K562 (cell line): ENCODE measurements around the gene RCOR2. TPM values are rescaled to one million over a fixed set of nuclear protein-coding genes. Genes with fewer than 3 reads are reported as not detected.
A peak's percentile ranks its signal among the peaks of the same experiment; 100 is the strongest.

Experiments used
- CBFA2T3 ChIP-seq: fragments of 450-650 bp; IDR thresholded peaks from 2 replicates; pipeline ENCODE4 v1.6.1; 2017
- ESRRB ChIP-seq: fragments of 250-450 bp; sonication (Bioruptor Pico); IDR thresholded peaks from 2 replicates; pipeline ENCODE4 v1.5.0; 2020; ENCODE audit warnings: mild to moderate bottlenecking, moderate library complexity, borderline replicate concordance
- ETS2 ChIP-seq: IDR thresholded peaks from 2 replicates; pipeline ENCODE4 v1.6.1; 2016; ENCODE audit warnings: borderline replicate concordance, missing genetic modification characterization, mild to moderate bottlenecking, moderate library complexity, missing compliant biosample characterization; ENCODE audit not compliant: poor library complexity, severe bottlenecking
- HNRNPUL1 ChIP-seq: fragments of 200-400 bp; formaldehyde crosslinking; IDR thresholded peaks from 2 replicates; pipeline ENCODE4 v1.6.1; 2017; ENCODE audit warnings: low read length
- KAT8 ChIP-seq: fragments of 450-650 bp; IDR thresholded peaks from 2 replicates; pipeline ENCODE4 v1.6.1; 2016; ENCODE audit warnings: low read depth, mild to moderate bottlenecking
- LEF1 ChIP-seq: fragments of 450-650 bp; IDR thresholded peaks from 2 replicates; pipeline ENCODE4 v1.6.1; 2016; ENCODE audit warnings: mild to moderate bottlenecking
- MNT ChIP-seq, 2 experiments: fragments of 450-650 bp; conservative IDR thresholded peaks; 2 replicates each; pipeline ENCODE4 v1.6.1; 2017; ENCODE audit warnings: mild to moderate bottlenecking in 2 of 2, moderate library complexity in 2 of 2
- NR1H2 ChIP-seq: sonication (generic); formaldehyde crosslinking; IDR thresholded peaks from 2 replicates; pipeline ENCODE4 v1.4.0; 2020; ENCODE audit warnings: mild to moderate bottlenecking, missing genetic modification reagents
- RFX1 ChIP-seq: fragments of 450-650 bp; IDR thresholded peaks from 2 replicates; pipeline ENCODE4 v1.6.1; 2016; ENCODE audit warnings: mild to moderate bottlenecking, moderate library complexity
- RNF2 ChIP-seq: sonication (generic); IDR thresholded peaks from 2 replicates; pipeline ENCODE4 v1.6.1; 2016
- USF1 ChIP-seq: sonication (generic); formaldehyde crosslinking; IDR thresholded peaks from 2 replicates; pipeline ENCODE4 v1.9.0; 2022; ENCODE audit warnings: mild to moderate bottlenecking, missing genetic modification reagents
- ZNF280A ChIP-seq: fragments of 450-650 bp; IDR thresholded peaks from 2 replicates; pipeline ENCODE4 v1.6.1; 2018; ENCODE audit warnings: mild to moderate bottlenecking, low read depth; ENCODE audit not compliant: partially characterized antibody
- ZNF764 ChIP-seq: fragments of 250-450 bp; sonication (Bioruptor Pico); IDR thresholded peaks from 2 replicates; pipeline ENCODE4 v1.4.0; 2020; ENCODE audit warnings: low read depth, mild to moderate bottlenecking, moderate library complexity
- polyA plus RNA-seq, 8 experiments: library from polyadenylated mRNA; depleted of rRNA in 4 of 8; stranded (reverse) in 5 of 8; unstranded in 3 of 8; fragments of >200 nt; fragmentation: Nextera tagmentation in 2 of 8; fragmentation: Illumina TruSeq in 1 of 8; extraction: Ambion mirVana in 2 of 8; extraction: Trizol in 1 of 8; gene quantifications; 2 replicates each; pipeline versions ENCODE4 v1.2.1 to v1.2.3, GENCODE V29; 2011 to 2014; ENCODE audit warnings: inconsistent platforms in 1 of 8, missing spikeins in 1 of 8
- total RNA-seq, 7 experiments: library from RNA; depleted of rRNA in 6 of 7; stranded (reverse); fragments of >200 nt in 6 of 7; fragmentation: Illumina TruSeq in 2 of 7; extraction: Trizol in 2 of 7; gene quantifications; 2 replicates each; pipeline versions ENCODE4 v1.2.1 to v1.2.3, GENCODE V29; 2011 to 2021; ENCODE audit warnings: low replicate concordance in 1 of 7
- TF ChIP-seq, protein P1 (sequence below): sonication (generic); formaldehyde crosslinking; IDR thresholded peaks from 2 replicates; pipeline ENCODE4 v1.8.0; 2023; ENCODE audit warnings: missing genetic modification reagents, mild to moderate bottlenecking, borderline replicate concordance
- TF ChIP-seq, protein P2 (sequence below), 2 experiments: fragments of 200-800 bp in 1 of 2; sonication (Bioruptor generic) in 1 of 2; sonication (generic) in 1 of 2; formaldehyde crosslinking in 1 of 2; IDR thresholded peaks in 1 of 2; conservative IDR thresholded peaks in 1 of 2; 2 replicates each; pipeline versions ENCODE4 v1.5.0 to v1.6.1; 2016 to 2020; ENCODE audit warnings: missing compliant biosample characterization in 1 of 2, missing genetic modification characterization in 1 of 2, missing genetic modification reagents in 1 of 2

RCOR2 gene
- total and polyA plus RNA-seq, 9 of the 15 experiments (the other 6 are each of a cell fraction or from before 2014, with no cell fraction given), result 0.04 to 6.5 (median 2.5) TPM; not detected in 1

DNA sequence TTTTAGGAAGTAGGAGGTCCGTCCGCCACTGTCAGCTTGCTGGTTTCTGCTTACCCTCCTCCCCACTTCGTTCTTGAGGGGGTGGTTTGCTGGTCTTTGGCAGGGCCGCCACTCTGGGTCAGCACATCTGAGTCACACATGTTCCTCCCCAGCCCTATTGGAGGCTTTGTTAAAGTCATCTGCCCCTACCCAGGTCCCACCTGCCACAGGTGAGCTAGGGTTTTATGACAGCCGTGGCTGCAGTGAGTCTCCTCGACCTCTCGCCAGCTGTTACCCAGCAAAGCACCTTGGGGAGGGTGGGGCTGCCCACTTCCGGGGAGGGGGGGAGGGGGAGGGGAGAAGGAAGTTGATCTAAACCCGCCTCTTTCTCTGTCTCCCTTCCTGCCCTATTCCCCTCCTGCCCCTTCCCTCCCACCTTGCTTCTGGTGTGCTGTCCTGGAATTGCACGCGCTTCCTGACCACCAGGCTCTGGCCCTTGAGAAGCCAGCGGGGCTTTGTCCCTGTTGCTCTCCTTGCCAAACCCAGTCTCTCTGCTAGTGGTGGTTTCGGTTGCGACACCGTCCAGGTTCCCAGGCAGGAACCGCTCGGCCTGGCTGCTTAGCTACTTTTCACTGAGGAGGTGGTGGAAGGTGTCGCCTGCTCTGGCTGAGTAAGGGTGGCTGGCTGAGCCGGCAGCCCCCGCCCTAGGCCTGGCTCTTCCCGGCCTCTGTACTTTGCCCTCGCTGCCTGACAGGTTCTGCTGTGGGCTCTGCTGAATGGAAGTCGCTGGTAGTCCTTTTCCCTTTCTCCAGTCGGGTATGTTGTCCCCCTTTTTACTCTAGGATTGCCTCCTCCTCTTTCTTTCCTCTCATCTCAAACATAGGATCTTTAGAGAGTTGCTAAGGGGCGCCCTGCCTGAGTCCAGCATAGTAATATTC lies 28.5 kb downstream of the RCOR2 start (continued):
- no peak for TF ChIP-seq KAT8
- TF ChIP-seq LEF1, result 0 out of 2 replicates have a peak, but pooled peaks have one; percentile 41
- TF ChIP-seq HNRNPUL1, result no peak
- TF ChIP-seq ESRRB (CRISPR knock-in tag), result no peak
- peak; percentile 26 to 74; a peak in 2 of 4 replicates for TF ChIP-seq MNT (conservative IDR thresholded peaks at IDR 0.05)
- TF ChIP-seq, protein P1, sequence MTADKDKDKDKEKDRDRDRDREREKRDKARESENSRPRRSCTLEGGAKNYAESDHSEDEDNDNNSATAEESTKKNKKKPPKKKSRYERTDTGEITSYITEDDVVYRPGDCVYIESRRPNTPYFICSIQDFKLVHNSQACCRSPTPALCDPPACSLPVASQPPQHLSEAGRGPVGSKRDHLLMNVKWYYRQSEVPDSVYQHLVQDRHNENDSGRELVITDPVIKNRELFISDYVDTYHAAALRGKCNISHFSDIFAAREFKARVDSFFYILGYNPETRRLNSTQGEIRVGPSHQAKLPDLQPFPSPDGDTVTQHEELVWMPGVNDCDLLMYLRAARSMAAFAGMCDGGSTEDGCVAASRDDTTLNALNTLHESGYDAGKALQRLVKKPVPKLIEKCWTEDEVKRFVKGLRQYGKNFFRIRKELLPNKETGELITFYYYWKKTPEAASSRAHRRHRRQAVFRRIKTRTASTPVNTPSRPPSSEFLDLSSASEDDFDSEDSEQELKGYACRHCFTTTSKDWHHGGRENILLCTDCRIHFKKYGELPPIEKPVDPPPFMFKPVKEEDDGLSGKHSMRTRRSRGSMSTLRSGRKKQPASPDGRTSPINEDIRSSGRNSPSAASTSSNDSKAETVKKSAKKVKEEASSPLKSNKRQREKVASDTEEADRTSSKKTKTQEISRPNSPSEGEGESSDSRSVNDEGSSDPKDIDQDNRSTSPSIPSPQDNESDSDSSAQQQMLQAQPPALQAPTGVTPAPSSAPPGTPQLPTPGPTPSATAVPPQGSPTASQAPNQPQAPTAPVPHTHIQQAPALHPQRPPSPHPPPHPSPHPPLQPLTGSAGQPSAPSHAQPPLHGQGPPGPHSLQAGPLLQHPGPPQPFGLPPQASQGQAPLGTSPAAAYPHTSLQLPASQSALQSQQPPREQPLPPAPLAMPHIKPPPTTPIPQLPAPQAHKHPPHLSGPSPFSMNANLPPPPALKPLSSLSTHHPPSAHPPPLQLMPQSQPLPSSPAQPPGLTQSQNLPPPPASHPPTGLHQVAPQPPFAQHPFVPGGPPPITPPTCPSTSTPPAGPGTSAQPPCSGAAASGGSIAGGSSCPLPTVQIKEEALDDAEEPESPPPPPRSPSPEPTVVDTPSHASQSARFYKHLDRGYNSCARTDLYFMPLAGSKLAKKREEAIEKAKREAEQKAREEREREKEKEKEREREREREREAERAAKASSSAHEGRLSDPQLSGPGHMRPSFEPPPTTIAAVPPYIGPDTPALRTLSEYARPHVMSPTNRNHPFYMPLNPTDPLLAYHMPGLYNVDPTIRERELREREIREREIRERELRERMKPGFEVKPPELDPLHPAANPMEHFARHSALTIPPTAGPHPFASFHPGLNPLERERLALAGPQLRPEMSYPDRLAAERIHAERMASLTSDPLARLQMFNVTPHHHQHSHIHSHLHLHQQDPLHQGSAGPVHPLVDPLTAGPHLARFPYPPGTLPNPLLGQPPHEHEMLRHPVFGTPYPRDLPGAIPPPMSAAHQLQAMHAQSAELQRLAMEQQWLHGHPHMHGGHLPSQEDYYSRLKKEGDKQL (CRISPR knock-in tag), result no peak
- TF ChIP-seq USF1 (CRISPR knock-in tag), result no peak
- TF ChIP-seq ZNF280A, result no peak
- TF ChIP-seq ETS2, result no peak
- TF ChIP-seq, protein P2, sequence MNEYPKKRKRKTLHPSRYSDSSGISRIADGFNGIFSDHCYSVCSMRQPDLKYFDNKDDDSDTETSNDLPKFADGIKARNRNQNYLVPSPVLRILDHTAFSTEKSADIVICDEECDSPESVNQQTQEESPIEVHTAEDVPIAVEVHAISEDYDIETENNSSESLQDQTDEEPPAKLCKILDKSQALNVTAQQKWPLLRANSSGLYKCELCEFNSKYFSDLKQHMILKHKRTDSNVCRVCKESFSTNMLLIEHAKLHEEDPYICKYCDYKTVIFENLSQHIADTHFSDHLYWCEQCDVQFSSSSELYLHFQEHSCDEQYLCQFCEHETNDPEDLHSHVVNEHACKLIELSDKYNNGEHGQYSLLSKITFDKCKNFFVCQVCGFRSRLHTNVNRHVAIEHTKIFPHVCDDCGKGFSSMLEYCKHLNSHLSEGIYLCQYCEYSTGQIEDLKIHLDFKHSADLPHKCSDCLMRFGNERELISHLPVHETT (CRISPR knock-in tag; conservative IDR thresholded peaks at IDR 0.05 in 1 of 2, IDR thresholded peaks at IDR 0.05 in 1 of 2), result no peak
- TF ChIP-seq ZNF764 (CRISPR knock-in tag), result no peak
- TF ChIP-seq RNF2, result no peak
- TF ChIP-seq CBFA2T3, result no peak
- no peak for TF ChIP-seq RFX1
- no peak for TF ChIP-seq NR1H2 (CRISPR knock-in tag)
